Muscle of leg (tissue), 11 donors: ENCODE measurements around the gene MIEN1. TPM values are rescaled to one million over a fixed set of nuclear protein-coding genes. Genes with fewer than 3 reads are reported as not detected.
A peak's percentile ranks its signal among the peaks of the same experiment; 100 is the strongest.
"Not testable (repeated sequence)": the region's sequence is repeated elsewhere in the genome, so short reads cannot be mapped to it uniquely, and the experiment has no call there.

Experiments used
- DNase-seq: peaks from one replicate; pipeline ENCODE4 v3.0.0; 2013
- H3K27ac ChIP-seq: one replicate; pipeline ENCODE4 v1.5.1; 2013; ENCODE audit warnings: mild to moderate bottlenecking, low read length, control low read depth
- H3K27me3 ChIP-seq: one replicate; pipeline ENCODE4 v1.6.1; 2013; ENCODE audit warnings: low read length; ENCODE audit not compliant: control insufficient read depth, insufficient read depth
- H3K36me3 ChIP-seq: one replicate; pipeline ENCODE4 v1.6.1; 2013; ENCODE audit warnings: low read length; ENCODE audit not compliant: control insufficient read depth, insufficient read depth
- H3K4me1 ChIP-seq: one replicate; pipeline ENCODE4 v1.6.1; 2013; ENCODE audit warnings: low read length; ENCODE audit not compliant: control insufficient read depth, insufficient read depth
- H3K4me3 ChIP-seq: one replicate; pipeline ENCODE4 v1.5.1; 2013; ENCODE audit warnings: low read length, control low read depth
- H3K9me3 ChIP-seq: replicated peaks from 2 replicates; pipeline ENCODE4 v1.6.1; 2013; ENCODE audit warnings: low read depth, low read length; ENCODE audit not compliant: control insufficient read depth
- WGBS: methylation state at CpG from one replicate; pipeline ENCODE4 v1.1.5; 2013; ENCODE audit warnings: missing lambda C conversion rate; ENCODE audit not compliant: insufficient coverage; 5-methylcytosine and 5-hydroxymethylcytosine counted together
- polyA plus RNA-seq, 8 donors: library from polyadenylated mRNA; unstranded; fragments of 120-200 nt; gene quantifications; one replicate each; pipeline versions ENCODE4 v1.2.1 to v1.2.3, GENCODE V29; 2013; ENCODE audit warnings: inconsistent platforms in 1 of 8, low replicate concordance in 1 of 8; ENCODE audit not compliant: insufficient read length in 8 of 8, insufficient read depth in 1 of 8
- total RNA-seq: library from RNA; stranded (reverse); fragments of 120-200 nt; gene quantifications from one replicate; pipeline ENCODE4 v1.2.4, GENCODE V29; 2013

Gene MIEN1
- total and polyA plus RNA-seq, 9 donors = 17.5 to 23.5 (median 20.2) TPM

- Histone ChIP-seq H3K4me3 (no peak overlapping the region), H3K4me1 (peaks cover 5% of the 10 kb centered on the region), H3K27ac (peak overlapping the region; percentile 13), H3K9me3 (no peaks in the 10 kb centered on the region), H3K27me3 (no peaks in the 10 kb centered on the region), H3K36me3 (peaks cover 69% of the 10 kb centered on the region)
- WGBS = 78% methylated on average over 7 of the region's 11 CpGs
- DNase-seq = no peak
Observed at GRCh38 chr17:39716879-39717536, 13.3 kb downstream of the MIEN1 start.

- Histone ChIP-seq H3K36me3 (peaks cover 75% of the 10 kb centered on the region), H3K27ac (no peak overlapping the region), H3K27me3 (no peaks in the 10 kb centered on the region), H3K9me3 (no peaks in the 10 kb centered on the region), H3K4me1 (peaks cover 5% of the 10 kb centered on the region), H3K4me3 (no peak overlapping the region)
- WGBS = 90% methylated on average over 7 of the region's 15 CpGs
- no peak for DNase-seq
Observed at GRCh38 chr17:39716073-39716818, 14.1 kb downstream of the MIEN1 start.

GRCh38 chr17:39715375-39716072 is 14.8 kb downstream of the MIEN1 start:
- WGBS = 92% methylated on average over 16 of the region's 18 CpGs
- Histone ChIP-seq H3K4me3 (no peak overlapping the region), H3K36me3 (peaks cover 77% of the 10 kb centered on the region), H3K27ac (no peak overlapping the region), H3K4me1 (peaks cover 5% of the 10 kb centered on the region), H3K9me3 (no peaks in the 10 kb centered on the region), H3K27me3 (no peaks in the 10 kb centered on the region)
- no peak for DNase-seq

DNA sequence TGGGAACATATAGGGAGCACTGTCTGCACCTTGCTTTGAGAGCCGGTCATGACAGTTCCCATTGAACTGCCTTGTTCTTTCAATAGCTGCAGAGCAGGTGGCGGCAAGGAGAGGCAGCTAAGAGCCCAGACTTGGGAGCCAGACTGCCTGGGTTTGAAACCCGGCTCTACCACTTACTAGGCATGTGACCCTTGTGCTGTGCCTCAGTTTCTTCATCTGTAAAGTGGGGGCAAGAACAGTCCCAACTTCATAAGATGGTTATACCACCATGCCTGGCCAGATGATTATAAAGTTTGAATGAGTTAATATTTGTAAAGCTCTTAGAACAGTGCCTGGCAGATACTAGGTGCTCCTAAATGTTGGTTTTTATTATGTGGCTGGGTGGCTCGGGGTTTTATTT is 16.1 kb downstream of the MIEN1 start:
- H3K4me1 ChIP-seq = peaks cover 5% of the 10 kb centered on the region
- H3K36me3 ChIP-seq = peaks cover 77% of the 10 kb centered on the region
- H3K27ac ChIP-seq = no peak overlapping the region
- H3K9me3 ChIP-seq = no peaks in the 10 kb centered on the region
- 86% methylated on average over 1 of the region's 4 CpGs for WGBS
- H3K4me3 ChIP-seq = no peak overlapping the region
- DNase-seq = no peak
- H3K27me3 ChIP-seq = no peaks in the 10 kb centered on the region

GRCh38 chr17:39711851-39712250 is 18.5 kb downstream of the MIEN1 start:
- Histone ChIP-seq H3K4me1 (peaks cover 11% of the 10 kb centered on the region), H3K27me3 (no peaks in the 10 kb centered on the region), H3K36me3 (peaks cover 88% of the 10 kb centered on the region), H3K27ac (no peak overlapping the region), H3K4me3 (no peak overlapping the region), H3K9me3 (no peaks in the 10 kb centered on the region)
- 93% methylated on average over 8 of the region's 10 CpGs for WGBS
- DNase-seq = no peak

GRCh38 chr17:39711071-39711470 is 19.3 kb downstream of the MIEN1 start:
- peaks cover 14% of the 10 kb centered on the region for H3K4me1 ChIP-seq
- 93% methylated on average over 10 of the region's 11 CpGs for WGBS
- not testable (repeated sequence) for DNase-seq, H3K27me3 ChIP-seq, H3K4me3 ChIP-seq, H3K27ac ChIP-seq, H3K9me3 ChIP-seq
- H3K36me3 ChIP-seq = peaks cover 82% of the 10 kb centered on the region

DNA sequence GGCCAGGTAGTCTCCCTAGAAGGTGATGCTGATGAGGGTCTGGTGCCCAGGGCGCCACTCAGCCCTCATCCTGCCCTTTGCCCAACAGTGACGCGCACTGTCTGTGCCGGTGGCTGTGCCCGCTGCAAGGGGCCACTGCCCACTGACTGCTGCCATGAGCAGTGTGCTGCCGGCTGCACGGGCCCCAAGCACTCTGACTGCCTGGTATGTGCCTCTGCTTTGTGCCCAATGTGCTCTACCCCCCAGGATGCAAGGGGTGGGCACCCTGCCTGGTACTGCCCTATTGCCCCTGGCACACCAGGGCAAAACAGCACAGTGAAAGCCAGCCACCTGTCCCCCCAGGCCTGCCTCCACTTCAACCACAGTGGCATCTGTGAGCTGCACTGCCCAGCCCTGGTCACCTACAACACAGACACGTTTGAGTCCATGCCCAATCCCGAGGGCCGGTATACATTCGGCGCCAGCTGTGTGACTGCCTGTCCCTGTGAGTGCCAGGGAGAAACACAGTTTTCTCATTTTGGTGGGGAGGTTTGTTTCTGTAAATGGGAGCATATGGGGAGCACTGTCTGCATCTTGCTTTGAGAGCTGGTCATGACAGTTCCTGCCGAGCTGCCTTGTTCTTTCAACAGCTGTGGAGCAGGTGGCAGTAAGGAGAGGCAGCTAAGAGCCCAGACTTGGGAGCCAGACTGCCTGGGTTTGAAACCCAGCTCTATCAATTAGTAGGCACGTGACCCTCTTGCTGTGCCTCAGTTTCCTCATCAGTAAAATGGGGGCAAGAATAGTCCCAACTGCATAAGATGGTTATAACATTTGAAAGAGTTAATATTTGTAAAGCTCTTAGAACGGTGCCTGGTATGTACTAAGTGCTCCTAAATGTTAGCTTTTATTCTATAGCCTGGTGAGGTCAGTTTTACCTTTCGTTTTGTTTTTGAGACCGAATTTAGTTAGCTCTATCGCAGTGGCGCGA is 20.1 kb downstream of the MIEN1 start:
- no peak for DNase-seq
- no peak overlapping the region for H3K4me3 ChIP-seq
- H3K9me3 ChIP-seq = no peaks in the 10 kb centered on the region
- H3K27me3 ChIP-seq = no peaks in the 10 kb centered on the region
- H3K4me1 ChIP-seq = peaks cover 20% of the 10 kb centered on the region
- no peak overlapping the region for H3K27ac ChIP-seq
- H3K36me3 ChIP-seq = peaks cover 74% of the 10 kb centered on the region
- WGBS = 90% methylated on average over 14 of the region's 20 CpGs

GRCh38 chr17:39709319-39709997 is 20.9 kb downstream of the MIEN1 start:
- no peaks in the 10 kb centered on the region for H3K27me3 ChIP-seq
- DNase-seq = no peak
- no peak overlapping the region for H3K4me3 ChIP-seq
- peaks cover 28% of the 10 kb centered on the region for H3K4me1 ChIP-seq
- WGBS = 82% methylated on average over 9 of the region's 14 CpGs
- H3K36me3 ChIP-seq = peaks cover 72% of the 10 kb centered on the region
- no peaks in the 10 kb centered on the region for H3K9me3 ChIP-seq
- H3K27ac ChIP-seq = no peak overlapping the region

- DNase-seq = no peak
- no peaks in the 10 kb centered on the region for H3K27me3 ChIP-seq
- H3K9me3 ChIP-seq = no peaks in the 10 kb centered on the region
- 97% methylated on average over 4 of the region's 7 CpGs for WGBS
- H3K4me3 ChIP-seq = no peak overlapping the region
- H3K36me3 ChIP-seq = peaks cover 62% of the 10 kb centered on the region
- peak overlapping the region; percentile 13 for H3K27ac ChIP-seq
- peaks cover 49% of the 10 kb centered on the region for H3K4me1 ChIP-seq
Observed at GRCh38 chr17:39706921-39707337, 23.4 kb downstream of the MIEN1 start.
